Stimulated activated naive B cell treated with anti-CD40 and anti-IgM and Interleukin-4, amounts not matched to agents 10 μg/mL and 1 μg/mL and 100 μg/mL, for 72 hours (primary cell): Measurements from ENCODE around the gene NARS2.
"Not testable (repeated sequence)": the region's sequence is repeated elsewhere in the genome, so short reads cannot be mapped to it uniquely, and the experiment has no call there.

Experiments
- ATAC-seq, 2 donors: fragments of 150-1000 bp; cut with Tn5 transposase; replicated peaks; 2 replicates each; pipeline ENCODE4 v1.10.0; 2021; ENCODE audit warnings: moderate library complexity in 1 of 2
- DNase-seq: peaks from one replicate; pipeline ENCODE4 v3.0.0; 2021
- H3K27ac Mint-ChIP-seq: one replicate; pipeline ENCODE4 v1.8.0; 2022; ENCODE audit warnings: mild to moderate bottlenecking, mixed read lengths
- H3K27me3 Mint-ChIP-seq, 2 donors: one replicate each; pipeline ENCODE4 v1.8.0; 2022; ENCODE audit warnings: mixed read lengths in 2 of 2
- H3K36me3 Mint-ChIP-seq, 2 donors: one replicate each; pipeline ENCODE4 v1.8.0; 2022; ENCODE audit warnings: mixed read lengths in 2 of 2, mild to moderate bottlenecking in 1 of 2
- H3K4me1 Mint-ChIP-seq, 2 donors: one replicate each; pipeline ENCODE4 v1.8.0; 2022; ENCODE audit warnings: mixed read lengths in 2 of 2, mild to moderate bottlenecking in 1 of 2
- H3K4me3 Mint-ChIP-seq, 2 donors: one replicate each; pipeline ENCODE4 v1.8.0; 2022; ENCODE audit warnings: mild to moderate bottlenecking in 2 of 2, mixed read lengths in 2 of 2, moderate library complexity in 1 of 2
- H3K9me3 Mint-ChIP-seq, 2 donors: one replicate each; pipeline ENCODE4 v1.8.0; 2022; ENCODE audit warnings: mixed read lengths in 2 of 2, mild to moderate bottlenecking in 1 of 2

The NARS2 gene

DNA sequence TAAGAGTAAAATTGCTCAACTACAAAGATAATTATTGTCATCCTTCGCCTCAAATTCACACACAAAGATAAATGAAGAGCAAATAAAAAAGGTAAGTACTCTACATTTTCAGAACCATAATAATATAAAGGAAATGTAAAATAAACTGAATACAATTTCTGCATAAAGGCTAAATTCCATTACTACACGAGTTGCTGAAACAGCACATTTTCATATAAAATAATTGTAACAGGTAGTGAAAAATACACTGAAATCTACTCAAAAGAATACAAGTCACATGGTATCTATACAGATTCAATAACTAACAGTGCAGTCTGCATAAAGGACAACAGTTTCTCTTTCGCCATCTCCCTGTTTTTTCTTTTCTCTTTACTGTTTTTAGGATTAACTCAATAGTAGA lies 102.3 kb downstream of the NARS2 start:
- Mint-ChIP-seq H3K36me3 (peaks cover 28 to 42% of the 10 kb centered on the region in 2 donors), H3K4me1 (peaks cover 6 to 12% of the 10 kb centered on the region in 2 donors), H3K27me3 (no peaks in the 10 kb centered on the region), H3K9me3 (no peaks in the 10 kb centered on the region), H3K27ac (no peak overlapping the region), H3K4me3 (no peak overlapping the region)
- no peak for ATAC-seq
- no peak for DNase-seq

DNA sequence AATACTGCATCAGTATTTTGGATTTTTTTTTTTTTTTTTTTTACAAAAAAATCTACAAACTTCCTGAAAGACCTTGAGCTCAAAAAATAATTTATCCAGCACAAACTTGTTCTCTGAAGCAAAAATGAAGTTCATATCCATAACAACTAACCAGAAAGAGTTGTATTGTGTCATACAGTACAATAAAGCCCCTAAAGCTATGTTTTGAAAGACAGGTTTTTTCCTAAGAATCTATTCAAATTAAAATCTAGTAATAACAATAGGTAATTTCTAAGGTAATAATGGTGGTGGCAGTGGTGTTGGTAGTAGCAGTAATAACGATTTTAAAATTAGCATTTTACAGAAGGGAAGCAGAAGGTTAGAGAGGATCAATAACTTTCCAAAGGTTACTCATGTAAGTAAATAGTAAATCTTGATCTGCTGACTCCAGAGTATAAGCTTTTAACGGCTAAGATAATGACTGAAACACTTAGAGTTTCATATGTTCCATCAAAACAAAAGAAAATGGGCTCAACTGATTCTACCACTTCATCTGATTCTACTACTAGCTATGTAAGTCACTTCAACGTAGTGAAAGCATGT lies 103.7 kb downstream of the NARS2 start:
- no peak overlapping the region for H3K4me3 Mint-ChIP-seq
- H3K4me1 Mint-ChIP-seq: peaks cover 7 to 14% of the 10 kb centered on the region in 2 donors
- DNase-seq (no peak), ATAC-seq (no peak)
- H3K9me3 Mint-ChIP-seq: no peaks in the 10 kb centered on the region
- no peaks in the 10 kb centered on the region for H3K27me3 Mint-ChIP-seq
- peaks cover 22 to 32% of the 10 kb centered on the region in 2 donors for H3K36me3 Mint-ChIP-seq
- no peak overlapping the region for H3K27ac Mint-ChIP-seq

DNA sequence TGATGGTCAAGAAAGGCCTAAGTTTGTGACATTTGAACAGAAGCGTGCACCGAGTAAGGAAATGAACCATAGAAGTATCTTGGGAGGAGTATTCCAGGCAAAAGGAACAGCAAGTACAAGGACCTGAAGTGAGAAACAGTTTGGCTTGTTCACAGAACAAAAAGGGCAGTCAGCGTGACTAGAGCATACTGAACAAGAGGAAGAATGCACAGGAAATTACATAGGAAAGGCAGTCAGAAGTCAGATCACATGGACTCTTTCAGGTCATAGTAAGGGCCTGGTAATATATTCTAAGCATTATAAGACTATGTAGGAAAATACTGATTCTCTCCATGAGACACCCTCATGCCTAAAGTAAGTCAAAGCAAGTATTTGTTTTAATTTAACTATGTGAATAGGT lies 104.8 kb downstream of the NARS2 start:
- Mint-ChIP-seq H3K4me1 (peaks cover 15 to 25% of the 10 kb centered on the region in 2 donors), H3K36me3 (peaks cover 26 to 35% of the 10 kb centered on the region in 2 donors), H3K9me3 (no peaks in the 10 kb centered on the region), H3K27ac (peak overlapping the region; percentile 2), H3K4me3 (peak overlapping the region in 1 of 2 donors; percentile 5), H3K27me3 (no peaks in the 10 kb centered on the region)
- ATAC-seq: no peak
- no peak for DNase-seq

DNA sequence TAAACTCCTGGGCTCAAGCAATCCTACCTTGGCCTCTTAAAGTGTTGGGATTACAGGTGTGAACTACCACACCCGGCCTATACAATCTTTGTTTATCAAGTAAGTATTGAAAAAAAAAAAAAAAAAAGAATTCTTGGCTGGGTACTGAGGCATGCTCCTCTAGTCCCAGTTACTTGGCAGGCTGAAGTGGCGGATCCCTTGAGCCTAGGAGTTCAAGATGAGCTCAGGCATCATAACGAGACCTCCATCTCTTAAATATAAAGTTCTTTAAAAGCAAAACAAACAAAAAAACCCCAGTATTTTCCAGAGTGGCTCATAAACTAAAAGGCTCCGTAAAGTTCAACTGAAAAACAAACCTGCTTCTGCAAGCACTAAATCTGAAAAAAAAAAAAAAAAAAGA lies 106.7 kb downstream of the NARS2 start:
- Mint-ChIP-seq H3K36me3 (peaks cover 30 to 36% of the 10 kb centered on the region in 2 donors), H3K4me3 (no peak overlapping the region), H3K27ac (no peak overlapping the region), H3K9me3 (no peaks in the 10 kb centered on the region), H3K27me3 (no peaks in the 10 kb centered on the region), H3K4me1 (peaks cover 18 to 36% of the 10 kb centered on the region in 2 donors)
- no peak for DNase-seq
- no peak for ATAC-seq

DNA sequence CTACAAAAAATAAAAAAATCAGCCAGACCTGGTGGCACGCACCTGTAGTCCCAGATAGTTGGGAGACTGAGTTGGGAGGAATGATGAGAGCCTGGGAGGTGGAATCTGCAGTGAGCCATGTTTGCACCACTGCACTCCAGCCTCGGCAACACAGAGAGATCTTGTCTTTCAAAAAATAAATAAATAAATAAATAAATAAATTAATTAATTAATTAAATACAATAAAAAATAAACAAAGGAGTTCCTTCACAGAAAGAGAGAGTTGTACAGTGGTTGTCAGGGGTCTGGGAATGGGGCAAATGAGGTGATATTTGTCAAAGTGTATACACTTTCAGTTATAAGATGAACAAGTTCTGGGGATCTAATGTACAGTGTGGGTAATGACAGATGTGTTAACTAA lies 107.3 kb downstream of the NARS2 start:
- DNase-seq (no peak), ATAC-seq (no peak)
- H3K27me3 Mint-ChIP-seq: no peaks in the 10 kb centered on the region
- H3K9me3 Mint-ChIP-seq: no peaks in the 10 kb centered on the region
- H3K4me1 Mint-ChIP-seq: peaks cover 18 to 36% of the 10 kb centered on the region in 2 donors
- no peak overlapping the region for H3K4me3 Mint-ChIP-seq
- H3K36me3 Mint-ChIP-seq: peaks cover 26 to 31% of the 10 kb centered on the region in 2 donors
- H3K27ac Mint-ChIP-seq: peak overlapping the region; percentile 69

DNA sequence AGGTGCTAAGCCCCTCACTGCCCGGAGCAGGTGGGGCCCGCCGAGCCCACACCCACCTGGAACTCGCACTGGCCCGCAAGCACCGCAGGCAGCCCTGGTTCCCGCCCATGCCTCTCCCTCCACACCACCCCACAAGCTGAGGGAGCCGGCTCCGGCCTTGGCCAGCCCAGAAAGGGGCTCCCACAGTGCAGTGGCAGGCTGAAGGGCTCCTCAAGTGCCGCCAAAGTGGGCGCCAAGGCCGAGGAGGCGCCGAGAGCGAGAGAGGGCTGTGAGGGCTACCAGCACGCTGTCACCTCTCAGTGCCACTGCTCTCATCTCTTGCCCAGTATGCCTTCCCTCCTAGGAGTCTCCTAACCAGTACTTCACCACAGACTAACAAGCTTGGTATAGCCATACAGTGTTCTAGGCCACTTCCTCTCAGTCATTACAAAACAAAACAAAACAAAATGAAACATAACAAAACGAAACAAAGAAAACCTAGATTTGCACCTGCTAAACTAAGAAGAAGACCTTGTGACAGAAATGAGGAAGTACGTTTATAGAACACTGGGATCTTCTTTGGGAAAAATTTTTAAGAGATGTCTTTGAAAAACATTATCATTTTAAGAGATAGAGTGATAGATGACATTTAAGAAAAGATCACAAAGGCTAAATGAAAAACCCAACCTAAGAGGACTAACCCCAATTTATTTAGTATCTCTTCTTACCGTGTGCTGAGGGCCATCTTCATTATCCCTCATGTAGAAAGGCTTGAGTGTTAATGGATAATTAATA lies 109.3 kb downstream of the NARS2 start:
- H3K4me1 Mint-ChIP-seq: peaks cover 25 to 45% of the 10 kb centered on the region in 2 donors
- ATAC-seq (peak; percentile 98), DNase-seq (peak; percentile 26)
- H3K36me3 Mint-ChIP-seq: peaks cover 38 to 41% of the 10 kb centered on the region in 2 donors
- H3K9me3 Mint-ChIP-seq: no peaks in the 10 kb centered on the region
- H3K27me3 Mint-ChIP-seq: no peaks in the 10 kb centered on the region
- H3K4me3 Mint-ChIP-seq: peak overlapping the region; percentile 43 to 47
- peak overlapping the region; percentile 87 for H3K27ac Mint-ChIP-seq

DNA sequence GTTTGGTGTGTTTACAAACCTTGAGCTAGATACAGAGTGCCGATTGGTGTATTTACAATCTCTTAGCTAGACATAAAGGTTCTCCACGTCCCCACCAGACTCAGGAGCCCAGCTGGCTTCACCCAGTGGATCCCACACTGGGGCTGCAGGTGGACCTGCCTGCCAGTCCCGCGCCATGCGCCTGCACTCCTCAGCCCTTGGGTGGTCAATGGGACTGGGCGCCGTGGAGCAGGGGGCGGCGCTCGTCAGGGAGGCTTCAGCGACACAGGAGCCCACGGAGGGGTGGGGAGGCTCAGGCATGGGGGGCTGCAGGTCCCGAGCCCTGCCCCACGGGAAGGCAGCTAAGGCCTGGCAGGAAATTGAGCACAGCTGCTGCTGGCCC lies 109.9 kb downstream of the NARS2 start:
- H3K9me3 Mint-ChIP-seq, DNase-seq, H3K27me3 Mint-ChIP-seq, ATAC-seq: not testable (repeated sequence)
- H3K4me3 Mint-ChIP-seq: peak overlapping the region in 1 of 2 donors; percentile 43
- H3K4me1 Mint-ChIP-seq: peaks cover 28 to 47% of the 10 kb centered on the region in 2 donors
- H3K36me3 Mint-ChIP-seq: peaks cover 43 to 46% of the 10 kb centered on the region in 2 donors
- H3K27ac Mint-ChIP-seq: peak overlapping the region; percentile 80

DNA sequence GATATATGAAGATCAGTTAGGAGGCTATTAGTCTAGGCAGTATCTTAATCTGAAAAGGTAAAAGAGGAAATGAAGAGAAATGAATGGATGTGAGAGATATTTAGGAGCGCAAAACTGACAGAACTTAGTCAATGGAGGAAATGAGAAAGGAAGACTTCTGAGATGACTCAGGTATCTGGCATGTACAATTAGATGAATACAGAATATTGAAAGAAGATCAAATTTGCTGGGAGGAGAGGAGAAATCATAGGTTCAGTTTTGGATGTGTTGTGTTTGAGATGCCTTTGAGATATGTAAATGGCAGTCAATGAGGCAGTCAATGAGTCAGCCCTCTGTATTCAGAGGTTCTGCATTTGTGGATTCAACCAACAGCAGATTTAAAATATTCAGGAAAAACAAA lies 114.2 kb downstream of the NARS2 start:
- Mint-ChIP-seq H3K27me3 (no peaks in the 10 kb centered on the region), H3K9me3 (peaks cover 5 to 7% of the 10 kb centered on the region in 2 donors), H3K27ac (no peak overlapping the region), H3K4me1 (peaks cover 22 to 38% of the 10 kb centered on the region in 2 donors), H3K36me3 (peaks cover 51 to 69% of the 10 kb centered on the region in 2 donors), H3K4me3 (no peak overlapping the region)
- DNase-seq (no peak), ATAC-seq (peak; percentile 73 to 77)

DNA sequence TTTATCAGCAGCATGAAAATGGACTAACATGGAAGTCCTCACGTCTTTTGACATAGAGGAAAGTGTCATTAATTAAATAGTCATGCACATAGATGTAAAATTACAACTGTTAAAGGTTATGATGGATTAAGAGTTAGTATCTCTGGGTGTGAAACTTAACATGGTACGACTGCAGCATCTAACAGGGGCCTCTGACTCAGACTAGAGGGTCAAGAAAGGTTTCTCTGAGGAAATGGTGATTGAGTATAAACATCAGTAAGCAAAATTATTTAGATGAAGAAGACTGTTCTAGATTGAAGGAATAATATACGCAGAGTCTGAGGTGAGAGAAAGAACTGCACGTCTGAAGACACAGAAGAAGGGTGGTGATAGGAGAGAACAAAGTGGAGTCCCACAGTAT lies 114.9 kb downstream of the NARS2 start:
- H3K27ac Mint-ChIP-seq: peak overlapping the region; percentile 52
- no peak overlapping the region for H3K4me3 Mint-ChIP-seq
- no peak for ATAC-seq
- peaks cover 47 to 70% of the 10 kb centered on the region in 2 donors for H3K36me3 Mint-ChIP-seq
- peaks cover 18 to 36% of the 10 kb centered on the region in 2 donors for H3K4me1 Mint-ChIP-seq
- DNase-seq: no peak
- H3K27me3 Mint-ChIP-seq: no peaks in the 10 kb centered on the region
- H3K9me3 Mint-ChIP-seq: peaks cover 5 to 7% of the 10 kb centered on the region in 2 donors

DNA sequence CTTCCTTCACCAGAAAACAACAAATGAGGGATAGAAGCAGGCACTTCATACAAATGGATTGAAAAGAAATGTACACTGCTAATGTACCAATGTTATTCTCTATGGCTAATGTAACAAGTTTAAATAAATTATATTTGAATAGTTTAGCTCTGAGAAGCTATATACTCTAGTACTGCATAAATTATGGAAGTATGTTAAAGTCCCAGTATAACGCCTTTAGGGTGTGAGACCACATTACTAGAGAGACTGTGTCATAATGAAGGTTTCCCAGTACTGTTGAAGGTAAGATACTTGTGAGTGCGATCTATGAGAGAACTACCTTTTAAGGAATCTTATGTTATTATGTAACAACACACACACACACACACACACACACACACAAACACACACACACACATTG lies 117.2 kb downstream of the NARS2 start:
- ATAC-seq: no peak
- Mint-ChIP-seq H3K4me1 (peaks cover 27 to 45% of the 10 kb centered on the region in 2 donors), H3K36me3 (peaks cover 43 to 64% of the 10 kb centered on the region in 2 donors)

DNA sequence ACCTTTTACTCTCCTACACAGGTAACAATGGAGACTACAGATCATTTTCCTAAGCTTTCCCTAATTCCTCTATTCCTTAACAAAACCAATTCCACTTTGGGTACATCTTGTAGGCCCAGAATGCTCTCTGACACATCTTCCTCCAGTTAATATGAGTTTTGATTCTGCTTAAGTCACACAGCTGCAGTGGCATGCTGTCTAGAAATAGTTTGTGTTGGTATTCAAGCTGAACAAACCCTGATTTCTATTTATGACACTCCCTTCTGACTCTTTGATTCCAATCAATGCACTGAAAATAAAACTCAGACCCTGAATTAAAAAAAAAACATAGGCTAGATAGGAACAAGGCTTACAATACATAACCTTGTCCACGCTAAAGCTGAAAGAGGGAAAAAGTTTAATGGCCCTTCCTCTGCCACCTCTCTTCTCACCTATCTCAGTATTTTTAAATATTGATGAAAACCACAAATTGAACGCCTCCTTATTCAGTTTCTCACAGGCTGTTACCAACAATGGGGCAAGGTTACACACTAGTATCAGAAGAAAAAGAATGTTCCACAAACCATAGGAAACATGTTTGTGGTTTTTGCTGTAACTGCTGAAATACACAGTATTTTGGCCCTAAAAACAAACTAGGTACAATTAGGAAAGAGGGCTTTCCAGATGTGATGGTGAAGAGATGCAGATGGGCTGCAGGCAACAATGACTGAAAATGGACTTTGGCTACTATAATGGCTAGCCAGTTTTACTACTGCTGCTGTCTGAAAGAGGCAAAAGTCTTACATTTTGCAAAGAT lies 121.3 kb downstream of the NARS2 start:
- DNase-seq (no peak), ATAC-seq (peak; percentile 33 to 39)
- Mint-ChIP-seq H3K4me1 (peaks cover 17 to 46% of the 10 kb centered on the region in 2 donors), H3K36me3 (peaks cover 19 to 42% of the 10 kb centered on the region in 2 donors), H3K27me3 (no peaks in the 10 kb centered on the region), H3K4me3 (no peak overlapping the region), H3K9me3 (no peaks in the 10 kb centered on the region), H3K27ac (no peak overlapping the region)

More for the DNA sequence above, 117.2 kb downstream of the NARS2 start:
- H3K27me3 Mint-ChIP-seq: no peaks in the 10 kb centered on the region
- DNase-seq: no peak
- H3K9me3 Mint-ChIP-seq: peaks cover 5 to 7% of the 10 kb centered on the region in 2 donors
- H3K27ac Mint-ChIP-seq: no peak overlapping the region
- H3K4me3 Mint-ChIP-seq: no peak overlapping the region

DNA sequence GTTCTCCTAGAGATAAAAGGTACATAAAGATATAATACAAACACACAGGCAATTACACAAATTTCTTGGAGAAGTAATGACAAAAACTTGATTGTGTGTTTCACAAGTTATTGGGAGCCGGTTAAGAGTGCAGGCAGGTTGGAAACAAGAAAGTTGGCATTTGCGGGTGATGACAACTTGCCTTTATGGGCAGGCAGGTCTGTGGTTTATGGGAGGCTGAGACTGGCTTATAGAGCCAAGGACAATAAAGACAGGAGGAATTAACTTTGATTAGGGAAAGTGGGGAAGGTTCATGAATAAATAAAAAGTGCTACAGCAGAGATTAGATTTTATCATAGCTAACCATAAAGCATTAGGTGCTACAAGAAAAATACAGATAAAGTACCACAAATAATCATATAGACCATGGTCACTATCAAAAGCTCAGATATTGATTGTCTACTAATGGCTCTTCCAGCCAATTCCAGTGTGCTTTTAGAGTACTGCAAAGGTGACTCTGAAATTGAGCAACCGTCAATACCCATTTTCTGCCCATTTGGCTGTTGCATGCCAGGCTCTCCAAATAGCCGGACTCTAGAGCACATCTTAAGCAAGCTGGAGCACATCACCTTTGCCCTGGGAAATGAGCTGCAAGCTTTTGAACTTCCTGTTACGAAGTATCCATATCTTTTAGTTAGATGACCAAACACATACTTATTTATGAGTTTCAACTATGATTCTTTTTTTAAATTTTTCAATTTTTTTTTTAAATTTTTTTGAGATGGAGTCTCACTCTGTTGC lies 123.1 kb downstream of the NARS2 start:
- Mint-ChIP-seq H3K27ac (no peak overlapping the region), H3K4me3 (no peak overlapping the region), H3K36me3 (peaks cover 15 to 35% of the 10 kb centered on the region in 2 donors), H3K4me1 (peaks cover 17 to 46% of the 10 kb centered on the region in 2 donors), H3K9me3 (no peaks in the 10 kb centered on the region), H3K27me3 (no peaks in the 10 kb centered on the region)
- DNase-seq (no peak), ATAC-seq (no peak)

DNA sequence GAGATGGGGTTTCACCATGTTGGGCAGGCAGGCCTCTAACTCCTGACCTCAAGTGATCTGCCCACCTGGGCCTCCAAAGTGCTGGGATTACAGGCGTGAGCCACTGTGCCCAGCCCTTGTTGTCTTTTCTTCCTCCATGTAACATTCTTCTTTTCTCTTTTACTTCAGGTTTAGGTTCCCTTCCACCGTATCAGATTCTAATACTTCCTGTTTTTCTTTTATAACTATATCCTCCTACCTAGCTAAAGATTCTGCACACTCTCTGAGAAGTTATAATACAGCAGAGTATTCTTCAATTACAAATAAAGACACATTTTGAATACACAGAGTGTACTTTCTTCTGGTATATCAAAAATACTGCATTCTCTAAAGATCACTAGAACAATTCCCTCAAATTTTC lies 123.8 kb downstream of the NARS2 start:
- H3K4me1 Mint-ChIP-seq: peaks cover 17 to 46% of the 10 kb centered on the region in 2 donors
- H3K27ac Mint-ChIP-seq: no peak overlapping the region
- ATAC-seq (no peak), DNase-seq (no peak)
- H3K9me3 Mint-ChIP-seq: no peaks in the 10 kb centered on the region
- H3K4me3 Mint-ChIP-seq: no peak overlapping the region
- H3K36me3 Mint-ChIP-seq: peaks cover 13 to 31% of the 10 kb centered on the region in 2 donors
- H3K27me3 Mint-ChIP-seq: no peaks in the 10 kb centered on the region

DNA sequence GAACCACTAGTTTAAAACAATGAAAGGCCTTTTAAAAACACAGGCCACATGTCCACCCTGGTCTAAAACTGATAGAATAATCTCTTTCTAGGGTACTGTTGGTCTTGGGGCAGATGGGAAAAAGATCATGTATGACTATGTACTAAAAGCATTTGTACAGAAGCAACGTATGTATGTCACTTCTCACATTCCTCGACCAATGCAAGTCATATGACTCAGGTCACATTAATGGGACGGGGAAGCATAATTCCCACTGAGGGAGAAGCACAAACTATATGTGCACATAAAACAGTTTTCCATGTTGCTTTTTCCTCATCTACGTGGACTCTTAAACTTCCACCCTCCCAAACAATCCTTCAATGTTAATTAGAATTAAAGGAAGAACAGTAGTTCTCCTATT lies 124.8 kb downstream of the NARS2 start:
- Mint-ChIP-seq H3K4me3 (no peak overlapping the region), H3K4me1 (peaks cover 17 to 42% of the 10 kb centered on the region in 2 donors), H3K27ac (peak overlapping the region; percentile 59), H3K27me3 (no peaks in the 10 kb centered on the region), H3K9me3 (no peaks in the 10 kb centered on the region), H3K36me3 (peaks cover 13 to 23% of the 10 kb centered on the region in 2 donors)
- DNase-seq (no peak), ATAC-seq (no peak)
